ENCODE measurements around the gene GLRX3.

DNA sequence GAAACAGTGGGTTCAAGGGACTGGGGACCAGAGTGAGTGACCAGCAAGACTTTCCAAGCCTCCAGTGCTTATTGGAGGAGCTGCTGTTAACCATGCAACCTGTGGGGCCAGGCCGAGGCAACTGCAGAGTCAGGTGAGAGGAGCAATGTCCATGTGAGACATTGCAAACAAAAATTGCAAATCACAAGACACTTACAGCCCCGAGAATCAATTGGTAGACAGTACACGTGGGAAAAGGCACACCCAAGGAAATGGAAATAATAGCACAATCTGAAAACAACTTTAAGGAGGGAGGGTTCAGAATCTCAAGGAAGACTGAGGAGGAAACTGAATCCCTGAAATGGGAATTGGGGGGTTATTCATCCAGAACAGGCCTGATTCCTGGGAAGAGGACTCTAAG, 72.6 kb downstream of the GLRX3 start:
- TF ChIP-seq POLR2A (IDR thresholded peaks at IDR 0.05): no peak
- no peak for TF ChIP-seq POLR2AphosphoS5 (IDR thresholded peaks at IDR 0.05)
- TF ChIP-seq, protein P1, sequence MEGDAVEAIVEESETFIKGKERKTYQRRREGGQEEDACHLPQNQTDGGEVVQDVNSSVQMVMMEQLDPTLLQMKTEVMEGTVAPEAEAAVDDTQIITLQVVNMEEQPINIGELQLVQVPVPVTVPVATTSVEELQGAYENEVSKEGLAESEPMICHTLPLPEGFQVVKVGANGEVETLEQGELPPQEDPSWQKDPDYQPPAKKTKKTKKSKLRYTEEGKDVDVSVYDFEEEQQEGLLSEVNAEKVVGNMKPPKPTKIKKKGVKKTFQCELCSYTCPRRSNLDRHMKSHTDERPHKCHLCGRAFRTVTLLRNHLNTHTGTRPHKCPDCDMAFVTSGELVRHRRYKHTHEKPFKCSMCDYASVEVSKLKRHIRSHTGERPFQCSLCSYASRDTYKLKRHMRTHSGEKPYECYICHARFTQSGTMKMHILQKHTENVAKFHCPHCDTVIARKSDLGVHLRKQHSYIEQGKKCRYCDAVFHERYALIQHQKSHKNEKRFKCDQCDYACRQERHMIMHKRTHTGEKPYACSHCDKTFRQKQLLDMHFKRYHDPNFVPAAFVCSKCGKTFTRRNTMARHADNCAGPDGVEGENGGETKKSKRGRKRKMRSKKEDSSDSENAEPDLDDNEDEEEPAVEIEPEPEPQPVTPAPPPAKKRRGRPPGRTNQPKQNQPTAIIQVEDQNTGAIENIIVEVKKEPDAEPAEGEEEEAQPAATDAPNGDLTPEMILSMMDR (IDR thresholded peaks at IDR 0.05): no peak
- TF ChIP-seq EP300 (IDR thresholded peaks at IDR 0.05): no peak
